H1 (cell line): ENCODE results near the gene GIMD1. TPM values are rescaled to one million over a fixed set of nuclear protein-coding genes. Genes with fewer than 3 reads are reported as not detected.

Experiments used
- CTCF ChIA-PET: fragments of 300-600 bp; sonication (Branson Sonifier 250); formaldehyde crosslinking; loops from one replicate; lab custom pipeline; 2021; ENCODE audit not compliant: partially characterized antibody; lab: Charles Lee
- POLR2A ChIA-PET: fragments of 300-600 bp; sonication (Branson Sonifier 250); formaldehyde crosslinking; loops from one replicate; lab custom pipeline; 2021; ENCODE audit warnings: inconsistent platforms; ENCODE audit not compliant: partially characterized antibody; lab: Charles Lee
- DNase-seq, 2 experiments: peaks; one replicate each; pipeline versions ENCODE4 v3.0.0 to v3.0.0-alpha.2; 2010 to 2022; ENCODE audit warnings: low spot score in 2 of 2, low read depth in 1 of 2, mixed read lengths in 1 of 2
- FAIRE-seq: peaks from 2 replicates; lab custom pipeline; 2011; peaks lifted over from hg19 to GRCh38; lab: Jason Lieb, UNC
- H2AFZ ChIP-seq: 2 replicates; pipeline ENCODE4 v1.8.1; 2012; ENCODE audit warnings: low read length, inconsistent platforms
- H2AK5ac ChIP-seq: 2 replicates; pipeline ENCODE4 v1.6.1; 2013; ENCODE audit warnings: low read depth, low read length
- H2BK120ac ChIP-seq: replicated peaks from 2 replicates; pipeline ENCODE3; 2013; ENCODE audit warnings: low read depth, low read length, inconsistent platforms
- H2BK12ac ChIP-seq: 2 replicates; pipeline ENCODE4 v1.6.1; 2013; ENCODE audit warnings: low read depth, low read length
- H2BK15ac ChIP-seq: 2 replicates; pipeline ENCODE4 v1.6.1; 2013; ENCODE audit warnings: low read length
- H2BK20ac ChIP-seq: 2 replicates; pipeline ENCODE4 v1.6.1; 2013; ENCODE audit warnings: low read length
- H2BK5ac ChIP-seq: 2 replicates; pipeline ENCODE4 v1.6.1; 2013; ENCODE audit warnings: low read depth, low read length
- H3K14ac ChIP-seq: 2 replicates; pipeline ENCODE4 v1.6.1; 2013; ENCODE audit warnings: inconsistent platforms; ENCODE audit not compliant: insufficient read length
- H3K18ac ChIP-seq: 2 replicates; pipeline ENCODE4 v1.6.1; 2013; ENCODE audit warnings: low read length; ENCODE audit errors: extremely low read depth
- H3K23ac ChIP-seq: 2 replicates; pipeline ENCODE4 v1.6.1; 2013; ENCODE audit warnings: inconsistent platforms; ENCODE audit not compliant: insufficient read length
- H3K23me2 ChIP-seq: 2 replicates; pipeline ENCODE4 v1.6.1; 2013; ENCODE audit warnings: low read depth, low read length
- H3K27ac ChIP-seq: 2 replicates; pipeline ENCODE4 v1.6.1; 2011; ENCODE audit warnings: low read depth, low read length, inconsistent platforms
- H3K27me3 ChIP-seq, 4 experiments: replicated peaks in 1 of 4; 1 replicate in 1 of 4; 2 replicates in 3 of 4; pipeline versions ENCODE4 v1.6.1 to v1.8.1; 2011 to 2013; ENCODE audit warnings: low read length in 3 of 4, mild to moderate bottlenecking in 3 of 4, inconsistent platforms in 2 of 4, mixed read lengths in 2 of 4, moderate library complexity in 1 of 4; ENCODE audit not compliant: control insufficient read depth in 3 of 4, insufficient read depth in 3 of 4; ENCODE audit errors: extremely low read depth in 1 of 4
- H3K36me3 ChIP-seq, 4 experiments: 2 replicates each; pipeline versions ENCODE4 v1.6.1 to v1.8.1; 2011 to 2013; ENCODE audit warnings: mild to moderate bottlenecking in 4 of 4, low read length in 3 of 4, moderate library complexity in 2 of 4, control low read depth in 1 of 4, inconsistent platforms in 1 of 4; ENCODE audit not compliant: insufficient read depth in 4 of 4, control insufficient read depth in 2 of 4
- H3K4ac ChIP-seq: replicated peaks from 2 replicates; pipeline ENCODE3; 2013; ENCODE audit warnings: low read length, low read depth, mixed read lengths, inconsistent platforms; ENCODE audit not compliant: insufficient read length
- H3K4me1 ChIP-seq, 4 experiments: replicated peaks in 1 of 4; 1 replicate in 1 of 4; 2 replicates in 3 of 4; pipeline versions ENCODE4 v1.6.1 to v1.8.1; 2011 to 2013; ENCODE audit warnings: low read length in 3 of 4, inconsistent platforms in 2 of 4, mixed read lengths in 1 of 4; ENCODE audit not compliant: insufficient read depth in 4 of 4, control insufficient read depth in 3 of 4
- H3K4me2 ChIP-seq, 2 experiments: 2 replicates each; pipeline versions ENCODE4 v1.6.1 to v1.8.1; 2011 to 2013; ENCODE audit warnings: low read depth in 2 of 2, low read length in 2 of 2, control low read depth in 1 of 2, inconsistent platforms in 1 of 2, mild to moderate bottlenecking in 1 of 2; ENCODE audit not compliant: insufficient read depth in 1 of 2
- H3K4me3 ChIP-seq, 4 experiments: fragments of 200-600, 300-600 bp in 1 of 4; sonication (generic), shearing (Covaris generic), sonication (Bioruptor Twin) in 1 of 4; 2 replicates each; pipeline versions ENCODE4 v1.5.1 to v1.8.1; 2011 to 2016; ENCODE audit warnings: low read length in 4 of 4, low read depth in 3 of 4, control low read depth in 2 of 4, inconsistent platforms in 2 of 4, mild to moderate bottlenecking in 2 of 4, mixed read lengths in 1 of 4, moderate library complexity in 1 of 4; ENCODE audit not compliant: insufficient read depth in 2 of 4; ENCODE audit errors: extremely low read depth in 1 of 4
- H3K56ac ChIP-seq: replicated peaks from 2 replicates; pipeline ENCODE3; 2013; ENCODE audit warnings: low read depth, mild to moderate bottlenecking, mixed read lengths, low read length, inconsistent platforms; ENCODE audit not compliant: insufficient read length
- H3K79me1 ChIP-seq: 2 replicates; pipeline ENCODE4 v1.6.1; 2013; ENCODE audit warnings: low read depth, low read length, control low read depth
- H3K79me2 ChIP-seq, 2 experiments: 2 replicates each; pipeline versions ENCODE4 v1.6.1 to v1.8.1; 2012 to 2013; ENCODE audit warnings: low read length in 2 of 2, mild to moderate bottlenecking in 2 of 2, inconsistent platforms in 1 of 2; ENCODE audit not compliant: insufficient read depth in 2 of 2, control insufficient read depth in 1 of 2
- H3K9ac ChIP-seq, 4 experiments: replicated peaks in 1 of 4; 1 replicate in 1 of 4; 2 replicates in 3 of 4; pipeline versions ENCODE4 v1.6.1 to v1.8.1; 2011 to 2013; ENCODE audit warnings: low read depth in 3 of 4, low read length in 3 of 4, control low read depth in 2 of 4, mild to moderate bottlenecking in 2 of 4, moderate library complexity in 2 of 4, inconsistent platforms in 1 of 4; ENCODE audit errors: extremely low read depth in 1 of 4
- H3K9me3 ChIP-seq, 2 experiments: 2 replicates each; pipeline versions ENCODE4 v1.6.1 to v1.8.1; 2012 to 2013; ENCODE audit warnings: mild to moderate bottlenecking in 2 of 2, moderate library complexity in 2 of 2, control low read depth in 1 of 2, inconsistent platforms in 1 of 2, low read depth in 1 of 2, low read length in 1 of 2, mixed read lengths in 1 of 2; ENCODE audit not compliant: insufficient read depth in 2 of 2
- H4K20me1 ChIP-seq, 2 experiments: replicated peaks in 1 of 2; 2 replicates each; pipeline versions ENCODE3 to v1.8.1; 2011 to 2013; ENCODE audit warnings: inconsistent platforms in 2 of 2, low read length in 2 of 2, mild to moderate bottlenecking in 1 of 2; ENCODE audit not compliant: insufficient read depth in 2 of 2, control insufficient read depth in 1 of 2
- H4K5ac ChIP-seq: 2 replicates; pipeline ENCODE4 v1.6.1; 2013; ENCODE audit warnings: low read length, low read depth, mixed read lengths, inconsistent platforms; ENCODE audit not compliant: insufficient read length
- H4K8ac ChIP-seq: 2 replicates; pipeline ENCODE4 v1.8.0; 2013; ENCODE audit warnings: mild to moderate bottlenecking, moderate library complexity, low read length, inconsistent platforms; ENCODE audit not compliant: insufficient read depth; ENCODE audit errors: extremely low read depth
- H4K91ac ChIP-seq: replicated peaks from 2 replicates; pipeline ENCODE3; 2013; ENCODE audit warnings: low read length, mixed read lengths, inconsistent platforms; ENCODE audit not compliant: insufficient read length
- CHD1 ChIP-seq: IDR thresholded peaks from 2 replicates; pipeline ENCODE4 v1.6.1; 2012; ENCODE audit warnings: low read depth, low read length, improper control_type of control experiment
- EP300 ChIP-seq, 2 experiments: IDR thresholded peaks; 1 replicate in 1 of 2; 2 replicates in 1 of 2; pipeline ENCODE4 v1.6.1; 2011 to 2012; ENCODE audit warnings: low read depth in 2 of 2, low read length in 2 of 2, mild to moderate bottlenecking in 2 of 2, borderline replicate concordance in 1 of 2, inconsistent platforms in 1 of 2, moderate library complexity in 1 of 2
- HDAC2 ChIP-seq, 2 experiments: fragments of 300-600 bp in 1 of 2; sonication (generic) in 1 of 2; IDR thresholded peaks; 2 replicates each; pipeline ENCODE4 v1.6.1; 2011 to 2012; ENCODE audit warnings: low read depth in 2 of 2, low read length in 2 of 2, mild to moderate bottlenecking in 2 of 2, moderate library complexity in 2 of 2, borderline replicate concordance in 1 of 2, inconsistent platforms in 1 of 2
- SAP30 ChIP-seq: fragments of 300-600 bp; sonication (generic); IDR thresholded peaks from 2 replicates; pipeline ENCODE4 v1.7.1; 2012; ENCODE audit warnings: low read length, moderate library complexity, mild to moderate bottlenecking, inconsistent platforms; ENCODE audit not compliant: insufficient read depth, insufficient replicate concordance
- SP2 ChIP-seq: IDR thresholded peaks from 2 replicates; pipeline ENCODE4 v1.6.1; 2012; ENCODE audit warnings: mild to moderate bottlenecking, low read length, inconsistent platforms
- SP4 ChIP-seq: IDR thresholded peaks from 2 replicates; pipeline ENCODE4 v1.6.1; 2012; ENCODE audit warnings: low read length, inconsistent platforms
- ZNF274 ChIP-seq: IDR thresholded peaks from 2 replicates; pipeline ENCODE4 v1.7.0; 2012; ENCODE audit warnings: low read length, borderline replicate concordance; ENCODE audit errors: extremely low read depth
- WGBS, 2 experiments: shearing (Covaris generic) in 1 of 2; methylation state at CpG; one replicate each; pipeline versions ENCODE4 v1.1.6 to v1.1.7; 2013 to 2015; ENCODE audit warnings: low lambda C conversion rate in 2 of 2, mixed read lengths in 2 of 2, inconsistent platforms in 1 of 2, low coverage in 1 of 2, missing lambda C conversion rate in 1 of 2; ENCODE audit not compliant: insufficient replicate concordance in 2 of 2, insufficient coverage in 1 of 2, insufficient read length in 1 of 2; ENCODE audit errors: extremely low coverage in 1 of 2, missing lambda C conversion rate in 1 of 2; 5-methylcytosine and 5-hydroxymethylcytosine counted together
- polyA plus RNA-seq, 7 experiments: library from polyadenylated mRNA; depleted of rRNA in 3 of 7; stranded (reverse) in 5 of 7; unstranded in 2 of 7; fragments of >200 nt in 5 of 7; fragments of 200-250 nt in 2 of 7; gene quantifications; 1 replicate in 5 of 7; 2 replicates in 1 of 7; 4 replicates in 1 of 7; pipeline versions ENCODE4 v1.2.1 to v1.2.3, GENCODE V29; 2011 to 2013; ENCODE audit warnings: missing spikeins in 2 of 7, mixed read lengths in 2 of 7
- total RNA-seq: library from RNA; stranded (reverse); fragmentation: NEBNext Ultra II Directional; extraction: Animal tissue kit (Norgen Biotek cat#: 25700); gene quantifications from 2 replicates; pipeline ENCODE4 v1.2.1, GENCODE V29; 2021

The GIMD1 gene
- total and polyA plus RNA-seq, 2 of the 8 experiments (the other 6 are each of a cell fraction or from before 2014, with no cell fraction given) = not detected

DNA sequence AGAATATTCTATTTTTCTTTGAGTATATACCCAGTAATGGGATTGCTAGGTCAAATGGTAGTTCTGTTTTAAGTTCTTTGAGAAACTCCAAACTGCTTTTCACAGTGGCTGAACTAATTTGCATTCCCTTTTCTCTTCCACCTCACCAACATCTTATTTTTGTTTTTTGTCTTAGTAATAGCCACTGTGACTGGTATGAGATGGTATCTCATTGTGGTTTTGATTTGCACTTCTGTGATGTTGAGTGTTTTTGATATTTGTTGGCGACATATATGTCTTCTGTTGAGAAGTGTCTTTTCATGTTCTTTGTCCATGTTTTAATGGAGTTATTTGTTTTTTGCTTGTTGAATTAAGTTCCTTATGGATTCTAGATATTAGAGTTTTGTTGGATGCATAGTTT is 27.8 kb downstream of the GIMD1 start:
- FAIRE-seq (no peak), DNase-seq (no peak)
- Histone ChIP-seq H3K4me1 (no peaks in the 10 kb centered on the region), H3K79me2 (peaks cover 0 to 5% of the 10 kb centered on the region in 2 experiments; a peak in 1 of 4 replicates), H3K27me3 (no peaks in the 10 kb centered on the region), H3K27ac (no peak overlapping the region), H3K18ac (no peak overlapping the region), H2AK5ac (no peak overlapping the region), H3K56ac (no peak overlapping the region), H4K8ac (no peak overlapping the region), H3K9ac (no peak overlapping the region), H4K20me1 (no peaks in the 10 kb centered on the region), H3K4me3 (no peak overlapping the region), H4K91ac (no peak overlapping the region), H3K4me2 (no peak overlapping the region), H3K14ac (no peak overlapping the region), H3K36me3 (peaks cover 0 to 21% (median 11%) of the 10 kb centered on the region in 4 experiments; a peak in 6 of 8 replicates), H2AFZ (no peak overlapping the region), H3K79me1 (no peaks in the 10 kb centered on the region), H4K5ac (no peak overlapping the region), H3K23me2 (no peaks in the 10 kb centered on the region), H3K4ac (no peak overlapping the region), H3K23ac (no peak overlapping the region), H2BK12ac (no peak overlapping the region), H3K9me3 (no peaks in the 10 kb centered on the region), H2BK120ac (no peak overlapping the region), H2BK15ac (no peak overlapping the region), H2BK5ac (no peak overlapping the region), H2BK20ac (no peak overlapping the region)
- 93% methylated on average over 1 of the region's 1 CpG; no CpG with 5 or more reads in 1 of the 2 experiments for WGBS, 2 experiments
- ChIA-PET CTCF (no interaction called here), POLR2A (no interaction called here)
- no peak for TF ChIP-seq ZNF274
- TF ChIP-seq SP2 = no peak
- no peak for TF ChIP-seq HDAC2 (IDR thresholded peaks at IDR 0.05; ENCODE audit: borderline replicate concordance in 1 of 2, low read depth in 2 of 2, low read length in 2 of 2)
- no peak for TF ChIP-seq SAP30
- TF ChIP-seq CHD1 = no peak
- no peak for TF ChIP-seq EP300 (IDR thresholded peaks at IDR 0.05; ENCODE audit: borderline replicate concordance in 1 of 2, low read depth in 2 of 2, low read length in 2 of 2)
- no peak for TF ChIP-seq SP4
